ENCODE results near the gene PLBD2. TPM values are rescaled to one million over a fixed set of nuclear protein-coding genes. Genes with fewer than 3 reads are reported as not detected.

PLBD2 gene
- total RNA-seq, 1 donor from 2014 or later, result 52.2 TPM

DNA sequence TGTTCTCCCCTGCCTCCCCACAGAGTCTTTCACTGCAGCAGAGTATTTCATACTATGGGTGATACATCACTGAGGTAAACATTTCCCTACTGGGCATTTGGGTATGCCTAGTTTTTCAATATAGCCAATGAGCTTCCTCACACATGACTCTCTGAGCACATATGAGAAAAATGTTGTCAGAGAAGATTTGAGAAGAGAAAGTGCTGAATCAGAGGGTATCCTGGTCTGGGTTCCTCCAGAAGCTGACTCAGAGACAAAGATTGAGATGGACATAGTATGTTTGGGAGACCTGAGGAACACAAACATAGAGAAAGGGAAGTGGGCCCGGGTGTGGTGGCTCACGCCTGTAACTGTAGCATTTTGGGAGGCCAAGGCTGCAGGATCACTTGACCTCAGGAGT lies 36.0 kb upstream of the PLBD2 start:
- Histone ChIP-seq H3K9ac (ENCODE audit: low read length) (no peak overlapping the region), H3K9me3 (ENCODE audit: insufficient read depth, low read depth, low read length) (no peaks in the 10 kb centered on the region), H3K4me3 (ENCODE audit: insufficient read depth, low read depth, low read length) (no peak overlapping the region), H4K20me1 (ENCODE audit: insufficient read depth, low read length) (no peaks in the 10 kb centered on the region), H3K36me3 (ENCODE audit: insufficient read depth, low read length) (peaks cover 7% of the 10 kb centered on the region), H3K4me1 (ENCODE audit: insufficient read depth, low read length) (no peaks in the 10 kb centered on the region), H2AFZ (ENCODE audit: low read depth, low read length) (no peak overlapping the region), H3K79me2 (ENCODE audit: insufficient read depth, low read length) (no peaks in the 10 kb centered on the region), H3K27ac (ENCODE audit: low read depth, low read length) (peak overlapping the region; percentile 42), H3K4me2 (ENCODE audit: low read length) (no peak overlapping the region), H3K27me3 (ENCODE audit: insufficient read depth, low read length) (no peaks in the 10 kb centered on the region)
- Mint-ChIP-seq H3K27ac (ENCODE audit: unreplicated experiment) (peak overlapping the region; percentile 77), H3K9me3 (ENCODE audit: unreplicated experiment) (no peaks in the 10 kb centered on the region), H3K27me3 (ENCODE audit: low read depth, unreplicated experiment) (no peaks in the 10 kb centered on the region), H3K4me1 (ENCODE audit: low read depth, unreplicated experiment) (peaks cover 8% of the 10 kb centered on the region), H3K4me3 (ENCODE audit: unreplicated experiment) (no peak overlapping the region), H3K36me3 (ENCODE audit: low read depth, unreplicated experiment) (peaks cover 8% of the 10 kb centered on the region)
- FAIRE-seq, result no peak
- peak; percentile 67 for DNase-seq (ENCODE audit: low read depth)
- TF ChIP-seq EZH2 (IDR thresholded peaks at IDR 0.05; ENCODE audit: insufficient read depth, low read length), result no peak
- TF ChIP-seq, protein P1, sequence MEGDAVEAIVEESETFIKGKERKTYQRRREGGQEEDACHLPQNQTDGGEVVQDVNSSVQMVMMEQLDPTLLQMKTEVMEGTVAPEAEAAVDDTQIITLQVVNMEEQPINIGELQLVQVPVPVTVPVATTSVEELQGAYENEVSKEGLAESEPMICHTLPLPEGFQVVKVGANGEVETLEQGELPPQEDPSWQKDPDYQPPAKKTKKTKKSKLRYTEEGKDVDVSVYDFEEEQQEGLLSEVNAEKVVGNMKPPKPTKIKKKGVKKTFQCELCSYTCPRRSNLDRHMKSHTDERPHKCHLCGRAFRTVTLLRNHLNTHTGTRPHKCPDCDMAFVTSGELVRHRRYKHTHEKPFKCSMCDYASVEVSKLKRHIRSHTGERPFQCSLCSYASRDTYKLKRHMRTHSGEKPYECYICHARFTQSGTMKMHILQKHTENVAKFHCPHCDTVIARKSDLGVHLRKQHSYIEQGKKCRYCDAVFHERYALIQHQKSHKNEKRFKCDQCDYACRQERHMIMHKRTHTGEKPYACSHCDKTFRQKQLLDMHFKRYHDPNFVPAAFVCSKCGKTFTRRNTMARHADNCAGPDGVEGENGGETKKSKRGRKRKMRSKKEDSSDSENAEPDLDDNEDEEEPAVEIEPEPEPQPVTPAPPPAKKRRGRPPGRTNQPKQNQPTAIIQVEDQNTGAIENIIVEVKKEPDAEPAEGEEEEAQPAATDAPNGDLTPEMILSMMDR (IDR thresholded peaks at IDR 0.05; ENCODE audit: insufficient read depth, low read depth, low read length), result no peak

DNA sequence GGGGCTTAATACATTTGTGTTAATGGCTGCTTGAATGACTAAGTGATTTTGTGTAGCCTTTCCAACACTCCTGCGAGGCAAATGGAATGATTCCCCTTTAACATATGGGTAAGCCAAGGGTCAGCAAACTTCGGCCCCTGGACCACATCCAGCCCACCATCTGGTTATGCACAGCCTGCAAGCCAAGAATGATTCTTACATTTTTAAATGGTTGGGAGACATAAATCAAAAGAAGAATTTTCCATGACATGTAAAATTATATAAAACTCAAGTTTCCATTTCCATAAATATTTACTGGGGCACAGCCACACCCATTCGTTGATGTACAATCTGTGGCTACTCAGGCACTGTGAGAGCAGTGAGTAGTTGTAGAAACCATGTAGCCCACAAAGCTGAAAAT lies 32.5 kb upstream of the PLBD2 start:
- H3K36me3 Mint-ChIP-seq (ENCODE audit: low read depth, unreplicated experiment), result peaks cover 2% of the 10 kb centered on the region
- DNase-seq (ENCODE audit: low read depth), result peak; percentile 63
- H3K4me1 Mint-ChIP-seq (ENCODE audit: low read depth, unreplicated experiment), result peaks cover 8% of the 10 kb centered on the region
- Histone ChIP-seq H3K4me1 (ENCODE audit: insufficient read depth, low read length) (no peaks in the 10 kb centered on the region), H3K4me3 (ENCODE audit: insufficient read depth, low read depth, low read length) (no peak overlapping the region), H3K79me2 (ENCODE audit: insufficient read depth, low read length) (no peaks in the 10 kb centered on the region), H3K27ac (ENCODE audit: low read depth, low read length) (no peak overlapping the region), H3K9ac (ENCODE audit: low read length) (no peak overlapping the region), H3K4me2 (ENCODE audit: low read length) (no peak overlapping the region), H2AFZ (ENCODE audit: low read depth, low read length) (no peak overlapping the region), H3K27me3 (ENCODE audit: insufficient read depth, low read length) (no peaks in the 10 kb centered on the region), H3K36me3 (ENCODE audit: insufficient read depth, low read length) (no peaks in the 10 kb centered on the region), H4K20me1 (ENCODE audit: insufficient read depth, low read length) (no peaks in the 10 kb centered on the region), H3K9me3 (ENCODE audit: insufficient read depth, low read depth, low read length) (no peaks in the 10 kb centered on the region)
- H3K9me3 Mint-ChIP-seq (ENCODE audit: unreplicated experiment), result no peaks in the 10 kb centered on the region
- no peak for FAIRE-seq
- H3K27me3 Mint-ChIP-seq (ENCODE audit: low read depth, unreplicated experiment), result no peaks in the 10 kb centered on the region
- TF ChIP-seq, protein P1 (IDR thresholded peaks at IDR 0.05; ENCODE audit: insufficient read depth, low read depth, low read length), result no peak
- no peak for TF ChIP-seq EZH2 (IDR thresholded peaks at IDR 0.05; ENCODE audit: insufficient read depth, low read length)
- H3K27ac Mint-ChIP-seq (ENCODE audit: unreplicated experiment), result no peak overlapping the region
- no peak overlapping the region for H3K4me3 Mint-ChIP-seq (ENCODE audit: unreplicated experiment)

GRCh38 chr12:113326775-113327395 lies 31.5 kb upstream of the PLBD2 start:
- DNase-seq (ENCODE audit: low read depth), result no peak
- Mint-ChIP-seq H3K36me3 (ENCODE audit: low read depth, unreplicated experiment) (peaks cover 2% of the 10 kb centered on the region), H3K27me3 (ENCODE audit: low read depth, unreplicated experiment) (no peaks in the 10 kb centered on the region), H3K4me1 (ENCODE audit: low read depth, unreplicated experiment) (peaks cover 8% of the 10 kb centered on the region), H3K27ac (ENCODE audit: unreplicated experiment) (peak overlapping the region; percentile 19), H3K9me3 (ENCODE audit: unreplicated experiment) (no peaks in the 10 kb centered on the region), H3K4me3 (ENCODE audit: unreplicated experiment) (no peak overlapping the region)
- H3K9me3 ChIP-seq (ENCODE audit: insufficient read depth, low read depth, low read length), result no peaks in the 10 kb centered on the region
- H3K79me2 ChIP-seq (ENCODE audit: insufficient read depth, low read length), result no peaks in the 10 kb centered on the region
- no peak overlapping the region for H3K4me3 ChIP-seq (ENCODE audit: insufficient read depth, low read depth, low read length)
- no peak overlapping the region for H3K4me2 ChIP-seq (ENCODE audit: low read length)
- no peak for FAIRE-seq
- H4K20me1 ChIP-seq (ENCODE audit: insufficient read depth, low read length), result no peaks in the 10 kb centered on the region
- no peak overlapping the region for H3K9ac ChIP-seq (ENCODE audit: low read length)
- no peaks in the 10 kb centered on the region for H3K4me1 ChIP-seq (ENCODE audit: insufficient read depth, low read length)
- no peak overlapping the region for H3K27ac ChIP-seq (ENCODE audit: low read depth, low read length)
- H3K27me3 ChIP-seq (ENCODE audit: insufficient read depth, low read length), result no peaks in the 10 kb centered on the region
- TF ChIP-seq, protein P1 (IDR thresholded peaks at IDR 0.05; ENCODE audit: insufficient read depth, low read depth, low read length), result no peak
- no peak for TF ChIP-seq EZH2 (IDR thresholded peaks at IDR 0.05; ENCODE audit: insufficient read depth, low read length)
- H2AFZ ChIP-seq (ENCODE audit: low read depth, low read length), result no peak overlapping the region
- H3K36me3 ChIP-seq (ENCODE audit: insufficient read depth, low read length), result no peaks in the 10 kb centered on the region

Data from astrocyte (in vitro differentiated cells and primary cell).